GM15510 (cell line): ENCODE measurements around the gene PMEPA1.

Source experiments
- POLR2A ChIP-seq: IDR thresholded peaks from 3 replicates; pipeline ENCODE4 v1.6.1; 2011; ENCODE audit warnings: borderline replicate concordance; ENCODE audit not compliant: insufficient read length; ENCODE audit errors: extremely low read depth

PMEPA1 gene

GRCh38 chr20:57660181-57660921 lies 49.5 kb downstream of the PMEPA1 start:
- no peak for TF ChIP-seq POLR2A

- TF ChIP-seq POLR2A = no peak
These were observed 50.2 kb downstream of the PMEPA1 start for GRCh38 chr20:57659517-57660180.

- TF ChIP-seq POLR2A = no peak
These were observed 50.8 kb downstream of the PMEPA1 start for GRCh38 chr20:57658833-57659516.

- no peak for TF ChIP-seq POLR2A
These were observed 51.4 kb downstream of the PMEPA1 start for GRCh38 chr20:57658447-57658832.

GRCh38 chr20:57657535-57658446 lies 52.0 kb downstream of the PMEPA1 start:
- no peak for TF ChIP-seq POLR2A

GRCh38 chr20:57656821-57657534 lies 52.8 kb downstream of the PMEPA1 start:
- TF ChIP-seq POLR2A = no peak

GRCh38 chr20:57656252-57656820 lies 53.5 kb downstream of the PMEPA1 start:
- no peak for TF ChIP-seq POLR2A

GRCh38 chr20:57655809-57656155 lies 54.0 kb downstream of the PMEPA1 start:
- no peak for TF ChIP-seq POLR2A

- no peak for TF ChIP-seq POLR2A
These were observed 54.6 kb downstream of the PMEPA1 start for GRCh38 chr20:57654998-57655808.

- TF ChIP-seq POLR2A = no peak
These were observed 55.3 kb downstream of the PMEPA1 start for GRCh38 chr20:57654363-57654997.

GRCh38 chr20:57653910-57654309 lies 55.9 kb downstream of the PMEPA1 start:
- TF ChIP-seq POLR2A = no peak

GRCh38 chr20:57653546-57653900 lies 56.3 kb downstream of the PMEPA1 start:
- no peak for TF ChIP-seq POLR2A
